GM12878 (cell line): Measurements from ENCODE around the gene GZMM. TPM values are rescaled to one million over a fixed set of nuclear protein-coding genes. Genes with fewer than 3 reads are reported as not detected.

Experiments used
- CREM ChIP-seq: IDR thresholded peaks from 2 replicates; pipeline ENCODE4 v1.6.1; 2014; ENCODE audit warnings: antibody characterized with exemption, low read depth
- EED ChIP-seq: sonication (generic); IDR thresholded peaks from 2 replicates; pipeline ENCODE4 v1.6.1; 2016; ENCODE audit warnings: antibody characterized with exemption, low read depth
- MEF2B ChIP-seq: fragments of 450-650 bp; IDR thresholded peaks from 2 replicates; pipeline ENCODE4 v1.6.1; 2018; ENCODE audit warnings: mild to moderate bottlenecking, moderate library complexity; ENCODE audit not compliant: partially characterized antibody, poor library complexity, severe bottlenecking
- MXI1 ChIP-seq: fragments of 150-350 bp; IDR thresholded peaks from 2 replicates; pipeline ENCODE4 v1.6.1; 2011; ENCODE audit warnings: low read depth, mild to moderate bottlenecking, inconsistent platforms, low read length, improper control_type of control experiment
- NFYA ChIP-seq: IDR thresholded peaks from 2 replicates; pipeline ENCODE4 v1.6.1; 2011; ENCODE audit warnings: low read depth, mild to moderate bottlenecking, low read length, improper control_type of control experiment, borderline replicate concordance
- NRF1 ChIP-seq: conservative IDR thresholded peaks from 2 replicates; pipeline ENCODE4 v1.6.1; 2011; ENCODE audit warnings: mild to moderate bottlenecking, low read depth, low read length, improper control_type of control experiment
- POLR2AphosphoS2 ChIP-seq: IDR thresholded peaks from 2 replicates; pipeline ENCODE4 v1.6.1; 2011; ENCODE audit warnings: low read depth, mild to moderate bottlenecking, low read length, improper control_type of control experiment, moderate library complexity
- RUNX3 ChIP-seq: IDR thresholded peaks from 2 replicates; pipeline ENCODE4 v1.6.1; 2012; ENCODE audit warnings: low read length, inconsistent platforms
- SMARCA5 ChIP-seq: fragments of 450-650 bp; IDR thresholded peaks from 2 replicates; pipeline ENCODE4 v1.6.1; 2017; ENCODE audit warnings: mild to moderate bottlenecking
- STAT3 ChIP-seq: IDR thresholded peaks from 2 replicates; pipeline ENCODE4 v1.6.1; 2011; ENCODE audit warnings: low read depth, low read length, improper control_type of control experiment
- TCF7 ChIP-seq: IDR thresholded peaks from 2 replicates; pipeline ENCODE4 v1.6.1; 2014; ENCODE audit warnings: antibody characterized with exemption, borderline replicate concordance
- USF1 ChIP-seq: IDR thresholded peaks from 2 replicates; pipeline ENCODE4 v1.6.1; 2011; ENCODE audit warnings: borderline replicate concordance, low read depth, mild to moderate bottlenecking, moderate library complexity, mixed read lengths, low read length; ENCODE audit not compliant: insufficient read depth; ENCODE audit errors: extremely low read length
- USF2 ChIP-seq: IDR thresholded peaks from 2 replicates; pipeline ENCODE4 v1.6.1; 2011; ENCODE audit warnings: low read depth, low read length, improper control_type of control experiment, borderline replicate concordance
- ZNF687 ChIP-seq: fragments of 450-650 bp; IDR thresholded peaks from 2 replicates; pipeline ENCODE4 v1.6.1; 2017; ENCODE audit warnings: mild to moderate bottlenecking, moderate library complexity
- polyA plus RNA-seq, 11 experiments: library from polyadenylated mRNA; depleted of rRNA in 4 of 11; unstranded in 6 of 11; stranded (reverse) in 5 of 11; fragments of >200 nt; fragmentation: Nextera tagmentation in 4 of 11; fragmentation: Illumina TruSeq in 1 of 11; extraction: Ambion mirVana in 4 of 11; extraction: Trizol in 1 of 11; gene quantifications; 1 replicate in 1 of 11; 2 replicates in 10 of 11; pipeline versions ENCODE4 v1.2.1 to v1.2.3, GENCODE V29; 2011 to 2016; ENCODE audit warnings: inconsistent platforms in 2 of 11, missing spikeins in 2 of 11, low read depth in 1 of 11
- total RNA-seq, 4 experiments: library from RNA; depleted of rRNA in 3 of 4; stranded (reverse); fragments of >200 nt in 3 of 4; fragmentation: Illumina TruSeq in 1 of 4; extraction: Trizol in 1 of 4; gene quantifications; 2 replicates each; pipeline versions ENCODE4 v1.2.1 to v1.2.3, GENCODE V29; 2013 to 2021

Gene GZMM
- total and polyA plus RNA-seq, 10 of the 15 experiments (the other 5 are each of a cell fraction or from before 2014, with no cell fraction given) = 0.09 to 0.48 (median 0.23) TPM; not detected in 7

GRCh38 chr19:506404-507285, 37.2 kb upstream of the GZMM start (continued):
- no peak for TF ChIP-seq USF1
- TF ChIP-seq POLR2AphosphoS2 = 0 out of 2 replicates have a peak, but pooled peaks have one; percentile 10
- TF ChIP-seq ZNF687 = peak; percentile 79
- peak; percentile 46; the same call in 1 of the 2 replicates for TF ChIP-seq STAT3
- no peak for TF ChIP-seq USF2
- TF ChIP-seq NFYA = no peak
- TF ChIP-seq RUNX3 = peak; percentile 89
- peak; percentile 74 for TF ChIP-seq NRF1
- TF ChIP-seq MEF2B = peak; percentile 85
- no peak for TF ChIP-seq TCF7
- TF ChIP-seq MXI1 = peak; percentile 97
- peak; percentile 99 for TF ChIP-seq SMARCA5
- TF ChIP-seq CREM = peak; percentile 28; the same call in 1 of the 2 replicates
- peak; percentile 21; the same call in 1 of the 2 replicates for TF ChIP-seq EED
